Right cardiac atrium (tissue), 5 donors: ENCODE results near the gene PTPRF. TPM values are rescaled to one million over a fixed set of nuclear protein-coding genes. Genes with fewer than 3 reads are reported as not detected.

ENCODE experiments used
- ATAC-seq, 2 donors: fragments of 200-7000 bp; cut with Tn5 transposase; one replicate each; pipeline versions ENCODE4 v1.8.0 to v1.9.1; 2020; ENCODE audit warnings: moderate library complexity in 2 of 2, mild to moderate bottlenecking in 1 of 2
- DNase-seq, 3 donors: peaks; one replicate each; pipeline ENCODE4 v3.0.0-alpha.2; 2020
- H3K27ac ChIP-seq: one replicate; pipeline ENCODE4 v1.5.1; 2013; ENCODE audit warnings: mild to moderate bottlenecking, low read length, control low read depth, moderate library complexity
- H3K27me3 ChIP-seq: one replicate; pipeline ENCODE4 v1.6.1; 2013; ENCODE audit not compliant: control insufficient read depth, insufficient read depth
- H3K4me1 ChIP-seq: one replicate; pipeline ENCODE4 v1.6.1; 2013; ENCODE audit warnings: low read length; ENCODE audit not compliant: control insufficient read depth, insufficient read depth
- H3K4me3 ChIP-seq: one replicate; pipeline ENCODE4 v1.5.1; 2013; ENCODE audit warnings: low read length, control low read depth
- H3K9me3 ChIP-seq: one replicate; pipeline ENCODE4 v1.6.1; 2013; ENCODE audit warnings: low read length; ENCODE audit not compliant: control insufficient read depth
- WGBS: extraction: QIAGEN DNeasy Blood & Tissue Kit; methylation state at CpG from one replicate; pipeline ENCODE4 v1.1.7; 2013; 5-methylcytosine and 5-hydroxymethylcytosine counted together
- intact Hi-C, 4 donors: fragments of 100-400 bp; cut with DNase I; formaldehyde crosslinking; loops; one replicate each; pipeline versions ENCODE4 v1.11.0 to v1.14.0; 2022 to 2023
- polyA plus RNA-seq: library from polyadenylated mRNA; stranded (reverse); fragments of 200-250 nt; gene quantifications from one replicate; pipeline ENCODE4 v1.2.3, GENCODE V29; 2013
- total RNA-seq, 4 donors: library from RNA; stranded (reverse); fragmentation: NEBNext Ultra II Directional; extraction: Animal tissue kit (Norgen Biotek cat#: 25700); gene quantifications; one replicate each; pipeline ENCODE4 v1.2.1, GENCODE V29; 2021
- donor health status: healthy with polysubstance abuse.
- donor health status: DM: no; HTN: yes; CAD: no.
- donor health status: DM: no; HTN: no; CAD: no.
- donor health status: DM: no; HTN: yes; CAD: no; lungs with severe emphysema.
- donor health status: DM: yes; HTN: yes; CAD: no.

PTPRF gene
- total and polyA plus RNA-seq, 5 donors = 5.1 to 19.7 (median 11.6) TPM

GRCh38 chr1:43557744-43558245 lies 27.1 kb downstream of the PTPRF start:
- intact Hi-C loops = no loop called here
- 76% methylated on average over 9 of the region's 9 CpGs for WGBS
- H3K4me1 ChIP-seq = no peaks in the 10 kb centered on the region

DNA sequence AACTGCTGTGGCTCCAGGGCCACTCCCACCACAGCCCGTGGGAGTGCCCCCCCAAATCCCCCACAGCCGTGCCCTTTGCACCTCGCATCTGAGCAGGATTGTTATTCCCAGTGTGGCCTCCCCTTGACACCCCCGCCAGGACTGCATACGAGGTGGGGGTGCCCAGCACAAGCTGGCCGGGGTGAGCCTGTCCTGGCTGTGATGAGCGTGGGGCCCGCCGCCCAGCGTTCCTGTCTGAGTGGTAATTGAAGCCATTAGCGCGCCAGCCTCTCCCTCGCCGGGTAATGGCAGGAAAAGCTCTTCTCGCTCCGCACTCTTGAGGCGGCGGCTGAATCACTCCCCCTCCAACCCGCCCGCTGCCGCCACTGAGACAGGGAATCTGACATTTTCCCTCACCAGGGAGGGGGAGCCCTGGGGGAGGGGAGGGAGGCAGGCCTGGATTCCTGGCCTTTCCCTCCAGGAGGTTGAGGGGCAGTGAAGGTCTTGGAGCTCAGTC lies 27.7 kb downstream of the PTPRF start:
- Histone ChIP-seq H3K27ac (no peak overlapping the region), H3K4me1 (no peaks in the 10 kb centered on the region), H3K4me3 (no peak overlapping the region), H3K27me3 (no peaks in the 10 kb centered on the region), H3K9me3 (no peaks in the 10 kb centered on the region)
- intact Hi-C loops = no loop called here
- ATAC-seq (peak; percentile 20 to 37), DNase-seq (peak in 1 of 3 donors; percentile 67)
- WGBS = 22% methylated on average over 21 of the region's 21 CpGs

More at GRCh38 chr1:43557744-43558245, 27.1 kb downstream of the PTPRF start:
- H3K4me3 ChIP-seq = no peak overlapping the region
- H3K9me3 ChIP-seq = no peaks in the 10 kb centered on the region
- DNase-seq (no peak), ATAC-seq (peak; percentile 4 to 25)
- H3K27me3 ChIP-seq = no peaks in the 10 kb centered on the region
- no peak overlapping the region for H3K27ac ChIP-seq

- no peak overlapping the region for H3K27ac ChIP-seq
- intact Hi-C loops = no loop called here
- WGBS = 96% methylated on average over 6 of the region's 6 CpGs
- no peaks in the 10 kb centered on the region for H3K27me3 ChIP-seq
- ATAC-seq (no peak), DNase-seq (no peak)
- no peak overlapping the region for H3K4me3 ChIP-seq
- no peaks in the 10 kb centered on the region for H3K4me1 ChIP-seq
- H3K9me3 ChIP-seq = no peaks in the 10 kb centered on the region
Measured at GRCh38 chr1:43559714-43560113, 29.0 kb downstream of the PTPRF start.

DNA sequence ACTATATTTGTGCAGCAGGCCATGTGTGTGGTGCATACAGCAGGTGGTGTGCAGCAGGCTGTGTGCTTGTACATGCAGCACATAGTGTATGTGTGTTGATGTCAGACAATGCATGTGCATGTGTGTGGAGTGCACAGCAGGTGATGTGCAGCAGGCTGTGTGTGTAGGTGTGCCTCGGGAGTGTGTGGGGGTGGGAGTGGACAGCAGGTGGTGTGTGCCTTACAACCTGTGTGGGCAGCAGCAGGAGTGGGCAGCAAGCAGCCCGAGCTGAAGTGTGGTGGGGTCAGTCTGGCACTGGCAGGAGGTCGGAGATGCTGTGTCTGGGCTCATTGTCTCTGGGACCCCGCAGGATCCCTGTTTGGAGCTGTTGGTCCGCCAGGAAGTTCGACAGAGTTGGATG lies 29.6 kb downstream of the PTPRF start:
- no peaks in the 10 kb centered on the region for H3K9me3 ChIP-seq
- 73% methylated on average over 6 of the region's 6 CpGs for WGBS
- ATAC-seq = no peak
- H3K27ac ChIP-seq = no peak overlapping the region
- DNase-seq = no peak
- intact Hi-C loops = no loop called here
- no peak overlapping the region for H3K4me3 ChIP-seq
- no peaks in the 10 kb centered on the region for H3K4me1 ChIP-seq
- no peaks in the 10 kb centered on the region for H3K27me3 ChIP-seq

- peak; percentile 17 to 49 for ATAC-seq
- H3K27me3 ChIP-seq = no peaks in the 10 kb centered on the region
- peak; percentile 61 to 84 (median 78) for DNase-seq
- no peaks in the 10 kb centered on the region for H3K9me3 ChIP-seq
- H3K27ac ChIP-seq = peak overlapping the region; percentile 37
- no peaks in the 10 kb centered on the region for H3K4me1 ChIP-seq
- H3K4me3 ChIP-seq = no peak overlapping the region
- intact Hi-C loops = no loop called here
- 64% methylated on average over 19 of the region's 19 CpGs for WGBS
Measured at GRCh38 chr1:43563876-43564539, 33.3 kb downstream of the PTPRF start.

- Histone ChIP-seq H3K27me3 (no peaks in the 10 kb centered on the region), H3K4me3 (no peak overlapping the region), H3K4me1 (no peaks in the 10 kb centered on the region), H3K9me3 (no peaks in the 10 kb centered on the region), H3K27ac (no peak overlapping the region)
- WGBS = 61% methylated on average over 19 of the region's 19 CpGs
- peak in 1 of 2 donors; percentile 10 for ATAC-seq
- intact Hi-C loops = no loop called here
- DNase-seq = no peak
Measured at GRCh38 chr1:43564551-43565348, 34.1 kb downstream of the PTPRF start.

GRCh38 chr1:43565600-43566360 lies 35.1 kb downstream of the PTPRF start:
- Histone ChIP-seq H3K9me3 (no peaks in the 10 kb centered on the region), H3K27ac (no peak overlapping the region), H3K27me3 (no peaks in the 10 kb centered on the region), H3K4me1 (no peaks in the 10 kb centered on the region), H3K4me3 (peak overlapping the region; percentile 47)
- intact Hi-C loops = no loop called here
- WGBS = 4% methylated on average over 61 of the region's 62 CpGs
- DNase-seq (peak; percentile 80 to 91 (median 91)), ATAC-seq (peak; percentile 92 to 96)

DNA sequence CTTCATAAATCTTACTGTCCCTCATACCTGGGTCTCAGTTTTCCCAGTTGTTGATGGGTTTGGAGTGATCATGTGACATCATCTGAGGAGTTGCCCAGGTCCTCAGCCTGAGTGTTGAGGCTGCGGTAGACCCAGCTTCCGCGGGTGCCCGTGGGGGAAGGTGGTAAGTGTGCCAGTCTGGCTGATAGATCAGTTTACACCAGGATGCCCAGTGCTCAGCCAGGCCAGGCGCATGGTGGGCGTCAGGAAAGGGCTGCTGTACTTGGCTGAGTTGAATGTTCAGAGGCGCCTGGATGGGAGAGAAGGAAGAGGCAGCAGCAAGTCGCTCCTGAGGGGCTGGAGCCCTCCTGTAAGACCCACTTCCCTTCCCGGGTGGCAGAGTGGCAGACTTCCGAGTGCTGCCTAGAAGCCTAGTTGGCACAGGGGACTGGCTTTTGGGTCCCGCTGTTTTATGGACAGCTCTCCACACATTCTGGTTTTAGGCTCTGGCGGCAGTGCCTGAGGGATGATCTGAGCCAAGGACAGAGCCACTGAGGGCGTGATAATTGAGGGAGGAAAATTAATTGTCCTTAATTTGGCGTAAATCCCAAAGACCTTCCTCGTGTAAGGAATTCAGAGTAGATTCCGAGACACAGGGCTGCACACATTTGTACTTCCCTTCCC lies 35.8 kb downstream of the PTPRF start:
- intact Hi-C loops = no loop called here
- WGBS = 85% methylated on average over 16 of the region's 16 CpGs
- no peaks in the 10 kb centered on the region for H3K9me3 ChIP-seq
- H3K4me3 ChIP-seq = no peak overlapping the region
- no peak for DNase-seq
- H3K4me1 ChIP-seq = no peaks in the 10 kb centered on the region
- no peaks in the 10 kb centered on the region for H3K27me3 ChIP-seq
- no peak for ATAC-seq
- H3K27ac ChIP-seq = no peak overlapping the region

GRCh38 chr1:43569175-43569574 lies 38.5 kb downstream of the PTPRF start:
- 63% methylated on average over 6 of the region's 6 CpGs for WGBS
- ATAC-seq (no peak), DNase-seq (no peak)
- intact Hi-C loops = no loop called here
- Histone ChIP-seq H3K27me3 (no peaks in the 10 kb centered on the region), H3K4me1 (no peaks in the 10 kb centered on the region), H3K4me3 (no peak overlapping the region), H3K9me3 (no peaks in the 10 kb centered on the region), H3K27ac (no peak overlapping the region)

DNA sequence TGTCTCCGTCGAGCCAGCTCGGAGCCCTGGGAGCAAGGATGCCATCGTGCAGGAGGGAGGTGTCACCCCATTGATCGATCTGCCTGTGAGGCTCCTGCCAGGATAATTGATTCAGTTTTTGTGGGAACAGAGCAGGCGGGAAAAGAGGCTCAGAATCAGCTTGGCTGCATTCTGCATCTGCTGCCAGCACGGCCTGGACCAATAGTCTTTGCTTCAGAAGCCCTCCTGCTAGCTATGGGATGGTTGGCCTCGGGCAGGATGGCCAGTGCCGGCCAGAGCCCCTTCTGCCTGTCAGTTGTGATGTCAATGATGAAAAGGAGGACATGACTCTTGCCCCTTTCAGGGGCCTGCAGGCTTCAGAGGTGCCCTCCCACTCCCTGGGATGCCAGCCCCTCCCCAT lies 39.6 kb downstream of the PTPRF start:
- ATAC-seq = no peak
- intact Hi-C loops = no loop called here
- H3K4me3 ChIP-seq = no peak overlapping the region
- H3K9me3 ChIP-seq = no peaks in the 10 kb centered on the region
- no peaks in the 10 kb centered on the region for H3K27me3 ChIP-seq
- H3K27ac ChIP-seq = no peak overlapping the region
- WGBS = 81% methylated on average over 9 of the region's 9 CpGs
- DNase-seq = no peak
- H3K4me1 ChIP-seq = no peaks in the 10 kb centered on the region
